HCT116 (cell line): Measurements from ENCODE around the gene ERC1. TPM values are rescaled to one million over a fixed set of nuclear protein-coding genes. Genes with fewer than 3 reads are reported as not detected.

Experiments
- ATAC-seq: fragments of 200-7000 bp; cut with Tn5 transposase; 2 replicates; pipeline ENCODE4 v1.9.1; 2020; ENCODE audit warnings: mild to moderate bottlenecking, moderate library complexity
- BruUV-seq: library from RNA; stranded (reverse); fragments of 400-500 nt; replicated peaks from 2 replicates; lab custom pipeline; 2021; lab: Mats Ljungman, UMichigan
- CTCF ChIA-PET: fragments of 300-600 bp; sonication (Branson Sonifier 250); formaldehyde crosslinking; loops from one replicate; lab custom pipeline; 2021; ENCODE audit warnings: antibody characterized with exemption; lab: Charles Lee
- POLR2A ChIA-PET: fragments of 300-600, 350-600 bp; sonication (Branson Sonifier 250); formaldehyde crosslinking; loops from one replicate; lab custom pipeline; 2021; ENCODE audit warnings: antibody characterized with exemption; lab: Charles Lee
- RAD21 ChIA-PET, 2 experiments: fragments of 300-600 bp; sonication (Branson Sonifier 250); formaldehyde crosslinking; loops; one replicate each; lab custom pipeline; 2023; ENCODE audit warnings: low total read pairs in 2 of 2; ENCODE audit not compliant: uncharacterized antibody in 2 of 2, unreplicated experiment in 2 of 2, low non-redundant PET in 1 of 2; lab: Charles Lee
- DNase-seq: peaks from one replicate; pipeline ENCODE4 v3.0.0-alpha.2; 2010; ENCODE audit warnings: low read depth, low spot score
- H2AFZ ChIP-seq: fragments of 200-600 bp; shearing (Covaris generic), sonication (generic); 2 replicates; pipeline ENCODE4 v1.6.1; 2017; ENCODE audit warnings: low read depth, mixed run types, mixed read lengths, antibody characterized with exemption, low read length; ENCODE audit not compliant: poor library complexity, severe bottlenecking
- H3K27ac ChIP-seq: 2 replicates; pipeline ENCODE4 v1.5.1; 2012; ENCODE audit warnings: low read depth, low read length
- H3K27me3 ChIP-seq: fragments of 200-600 bp; sonication (generic); 2 replicates; pipeline ENCODE4 v1.6.1; 2016; ENCODE audit warnings: mixed run types, low read length, mixed read lengths; ENCODE audit not compliant: insufficient read depth
- H3K36me3 ChIP-seq, 2 experiments: fragments of 200-500 bp in 1 of 2; fragments of 200-600 bp in 1 of 2; sonication (Bioruptor generic) in 1 of 2; sonication (generic) in 1 of 2; 2 replicates each; pipeline versions ENCODE4 v1.5.1 to v1.6.1; 2014 to 2016; ENCODE audit warnings: low read length in 2 of 2, inconsistent platforms in 1 of 2, mixed read lengths in 1 of 2, mixed run types in 1 of 2; ENCODE audit not compliant: insufficient read depth in 2 of 2, control insufficient read depth in 1 of 2
- H3K4me1 ChIP-seq, 2 experiments: fragments of 200-600 bp in 1 of 2; sonication (generic) in 1 of 2; 2 replicates each; pipeline versions ENCODE4 v1.5.1 to v1.6.1; 2012 to 2017; ENCODE audit warnings: low read length in 2 of 2, inconsistent platforms in 1 of 2, mild to moderate bottlenecking in 1 of 2, mixed read lengths in 1 of 2, mixed run types in 1 of 2, moderate library complexity in 1 of 2; ENCODE audit not compliant: insufficient read depth in 2 of 2, control insufficient read depth in 1 of 2
- H3K4me2 ChIP-seq: fragments of 200-600 bp; sonication (generic); 2 replicates; pipeline ENCODE4 v1.6.1; 2017; ENCODE audit warnings: mixed run types, low read length, mixed read lengths
- H3K4me3 ChIP-seq, 2 experiments: fragments of 200-600 bp in 1 of 2; sonication (generic) in 1 of 2; replicated peaks in 1 of 2; 2 replicates each; pipeline ENCODE4 v1.5.1; 2011 to 2016; ENCODE audit warnings: low read length in 2 of 2, control low read depth in 1 of 2, low read depth in 1 of 2, mild to moderate bottlenecking in 1 of 2, mixed read lengths in 1 of 2, mixed run types in 1 of 2
- H3K79me2 ChIP-seq: fragments of 200-600 bp; sonication (generic); 2 replicates; pipeline ENCODE4 v1.6.1; 2017; ENCODE audit warnings: mild to moderate bottlenecking, mixed run types, low read length, moderate library complexity, mixed read lengths; ENCODE audit not compliant: insufficient read depth
- H3K9ac ChIP-seq: fragments of 200-600 bp; sonication (generic); 2 replicates; pipeline ENCODE4 v1.6.1; 2016; ENCODE audit warnings: low read length, mixed read lengths
- H3K9me2 ChIP-seq: fragments of 200-600 bp; sonication (generic), shearing (Covaris generic); 2 replicates; pipeline ENCODE4 v1.6.1; 2017; ENCODE audit warnings: mixed run types, mild to moderate bottlenecking, moderate library complexity; ENCODE audit not compliant: insufficient read depth
- H3K9me3 ChIP-seq, 2 experiments: fragments of 200-500 bp in 1 of 2; fragments of 200-600 bp in 1 of 2; sonication (Bioruptor generic) in 1 of 2; sonication (generic) in 1 of 2; 2 replicates each; pipeline ENCODE4 v1.6.1; 2014 to 2017; ENCODE audit warnings: low read length in 2 of 2, mixed read lengths in 2 of 2, inconsistent platforms in 1 of 2, low read depth in 1 of 2, mild to moderate bottlenecking in 1 of 2, mixed run types in 1 of 2, moderate library complexity in 1 of 2; ENCODE audit not compliant: control insufficient read depth in 1 of 2, insufficient read depth in 1 of 2
- H4K20me1 ChIP-seq: fragments of 200-600 bp; sonication (generic), shearing (Covaris generic); 2 replicates; pipeline ENCODE4 v1.6.1; 2017; ENCODE audit warnings: mixed run types, mild to moderate bottlenecking, moderate library complexity; ENCODE audit not compliant: insufficient read depth
- ATF3 ChIP-seq: IDR thresholded peaks from 2 replicates; pipeline ENCODE4 v1.6.1; 2012
- CBX3 ChIP-seq: IDR thresholded peaks from 2 replicates; pipeline ENCODE4 v1.6.1; 2012; ENCODE audit warnings: low read depth
- CTCF ChIP-seq, 3 experiments: fragments of 200-600 bp in 1 of 3; sonication (generic) in 1 of 3; IDR thresholded peaks in 2 of 3; conservative IDR thresholded peaks in 1 of 3; 2 replicates each; pipeline ENCODE4 v1.5.1; 2012 to 2017; ENCODE audit warnings: low read depth in 2 of 3, low read length in 2 of 3, antibody characterized with exemption in 1 of 3, borderline replicate concordance in 1 of 3, control low read depth in 1 of 3, mild to moderate bottlenecking in 1 of 3, mixed read lengths in 1 of 3, mixed run types in 1 of 3, moderate library complexity in 1 of 3; ENCODE audit not compliant: insufficient read depth in 1 of 3
- EGR1 ChIP-seq: IDR thresholded peaks from 2 replicates; pipeline ENCODE4 v1.6.1; 2012; ENCODE audit warnings: low read depth
- ELF1 ChIP-seq: IDR thresholded peaks from 2 replicates; pipeline ENCODE4 v1.6.1; 2012; ENCODE audit warnings: low read depth, borderline replicate concordance
- EZH2 ChIP-seq: fragments of 200-600 bp; sonication (generic); IDR thresholded peaks from 2 replicates; pipeline ENCODE4 v1.6.1; 2017; ENCODE audit warnings: antibody characterized with exemption, mixed run types
- EZH2phosphoT487 ChIP-seq: fragments of 200-600 bp; IDR thresholded peaks from 2 replicates; pipeline ENCODE4 v1.6.1; 2018; ENCODE audit warnings: antibody characterized with exemption, borderline replicate concordance
- MAX ChIP-seq: IDR thresholded peaks from 2 replicates; pipeline ENCODE4 v1.6.1; 2012
- POLR2AphosphoS5 ChIP-seq: IDR thresholded peaks from 2 replicates; pipeline ENCODE4 v1.6.1; 2011; ENCODE audit warnings: mild to moderate bottlenecking, low read depth, low read length, moderate library complexity
- SP1 ChIP-seq: IDR thresholded peaks from 2 replicates; pipeline ENCODE4 v1.6.1; 2012; ENCODE audit warnings: low read depth
- TCF7L2 ChIP-seq: IDR thresholded peaks from 2 replicates; pipeline ENCODE4 v1.7.0; 2011; ENCODE audit warnings: borderline replicate concordance, inconsistent platforms; ENCODE audit not compliant: insufficient read depth, insufficient read length; ENCODE audit errors: extremely low read depth
- YY1 ChIP-seq: IDR thresholded peaks from 2 replicates; pipeline ENCODE4 v1.6.1; 2011; ENCODE audit warnings: low read length, low read depth, moderate library complexity, mild to moderate bottlenecking; ENCODE audit not compliant: insufficient replicate concordance; ENCODE audit errors: extremely low read depth
- ZBTB33 ChIP-seq: IDR thresholded peaks from 2 replicates; pipeline ENCODE4 v1.6.1; 2011; ENCODE audit warnings: mild to moderate bottlenecking, low read length, moderate library complexity; ENCODE audit not compliant: insufficient replicate concordance; ENCODE audit errors: extremely low read depth
- ZFX ChIP-seq: fragments of 450-650 bp; IDR thresholded peaks from 2 replicates; pipeline ENCODE4 v1.6.1; 2017
- intact Hi-C: fragments of 100-400 bp; cut with micrococcal nuclease; formaldehyde crosslinking; loops from 2 replicates; pipeline ENCODE4 v1.10.0; 2022
- total RNA-seq: library from RNA; stranded (reverse); gene quantifications from one replicate; pipeline ENCODE4 v1.2.1, GENCODE V29; 2021; ENCODE audit not compliant: unreplicated experiment
- TF ChIP-seq, protein P1 (sequence below): IDR thresholded peaks from 2 replicates; pipeline ENCODE4 v1.6.1; 2012; ENCODE audit warnings: low read depth

ERC1 gene
- total RNA-seq, 1 experiment from 2014 or later: 41.9 TPM

DNA sequence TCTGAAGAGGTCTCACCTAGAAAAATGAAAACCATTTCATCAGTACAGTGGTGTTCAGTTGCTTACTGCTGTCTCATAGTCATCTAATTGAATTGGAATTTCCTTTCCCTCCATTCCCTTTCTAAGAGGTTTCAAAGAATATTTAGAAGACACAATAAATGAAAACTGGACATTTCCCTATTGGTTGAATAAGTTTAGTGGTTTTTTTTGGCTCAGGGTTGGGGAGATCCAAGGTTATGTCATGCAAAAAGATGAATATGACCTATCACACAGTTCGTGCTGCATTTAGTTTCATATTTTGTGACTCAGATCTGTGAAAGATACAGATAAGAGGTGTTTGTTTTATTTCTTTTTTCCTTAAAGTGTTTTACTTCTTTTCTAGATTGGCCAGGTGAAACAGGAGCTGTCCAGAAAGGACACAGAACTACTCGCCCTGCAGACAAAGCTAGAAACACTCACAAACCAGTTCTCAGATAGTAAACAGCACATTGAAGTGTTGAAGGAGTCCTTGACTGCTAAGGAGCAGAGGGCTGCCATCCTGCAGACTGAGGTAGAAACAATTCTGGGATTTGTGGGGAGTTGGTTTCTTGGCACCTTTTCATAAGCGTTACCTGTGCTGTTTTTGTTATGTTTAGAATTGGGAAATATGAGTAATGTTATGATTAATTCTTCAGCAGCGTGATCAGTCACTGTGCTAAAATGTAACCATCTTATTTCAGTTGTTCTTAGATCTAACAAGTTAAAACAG lies 124.6 kb downstream of the ERC1 start (continued):
- TF ChIP-seq POLR2AphosphoS5 (no peak), MAX (peak; percentile 39; the same call in 1 of the 2 replicates), ELF1 (no peak), TCF7L2 (no peak)

DNA sequence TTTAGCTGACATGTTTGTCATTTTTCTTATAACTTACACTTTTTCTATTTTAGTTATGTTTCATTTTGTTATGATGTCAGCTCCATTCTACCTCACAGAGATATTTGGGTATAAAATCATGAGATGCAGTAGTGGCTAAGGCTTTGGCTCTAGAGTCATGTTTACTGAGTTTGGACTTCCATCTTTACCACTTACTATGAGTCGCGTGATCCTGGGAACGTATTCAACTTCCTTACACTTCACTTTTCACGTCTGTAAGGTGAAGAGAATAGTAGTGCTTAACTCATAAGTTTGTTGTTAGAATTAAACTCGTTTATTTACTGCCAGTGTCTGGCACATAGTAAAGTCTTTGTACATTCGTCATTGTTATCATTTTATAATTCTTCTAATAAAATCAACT lies 126.3 kb downstream of the ERC1 start:
- H3K27ac ChIP-seq: no peak overlapping the region
- POLR2A ChIA-PET: interaction anchor here (1.1 kb wide), 1 partner anchor 466 kb away, joined by 8 read pairs; no protein-coding TSS in a partner anchor
- intact Hi-C loops: loop anchor here (5.0 kb wide), 1 partner anchor 545 kb away; no protein-coding TSS in a partner anchor
- no peak for TF ChIP-seq EZH2phosphoT487
- no peak for TF ChIP-seq EGR1
- no peak for TF ChIP-seq EZH2
- no peak for TF ChIP-seq ZBTB33
- TF ChIP-seq, protein P1, sequence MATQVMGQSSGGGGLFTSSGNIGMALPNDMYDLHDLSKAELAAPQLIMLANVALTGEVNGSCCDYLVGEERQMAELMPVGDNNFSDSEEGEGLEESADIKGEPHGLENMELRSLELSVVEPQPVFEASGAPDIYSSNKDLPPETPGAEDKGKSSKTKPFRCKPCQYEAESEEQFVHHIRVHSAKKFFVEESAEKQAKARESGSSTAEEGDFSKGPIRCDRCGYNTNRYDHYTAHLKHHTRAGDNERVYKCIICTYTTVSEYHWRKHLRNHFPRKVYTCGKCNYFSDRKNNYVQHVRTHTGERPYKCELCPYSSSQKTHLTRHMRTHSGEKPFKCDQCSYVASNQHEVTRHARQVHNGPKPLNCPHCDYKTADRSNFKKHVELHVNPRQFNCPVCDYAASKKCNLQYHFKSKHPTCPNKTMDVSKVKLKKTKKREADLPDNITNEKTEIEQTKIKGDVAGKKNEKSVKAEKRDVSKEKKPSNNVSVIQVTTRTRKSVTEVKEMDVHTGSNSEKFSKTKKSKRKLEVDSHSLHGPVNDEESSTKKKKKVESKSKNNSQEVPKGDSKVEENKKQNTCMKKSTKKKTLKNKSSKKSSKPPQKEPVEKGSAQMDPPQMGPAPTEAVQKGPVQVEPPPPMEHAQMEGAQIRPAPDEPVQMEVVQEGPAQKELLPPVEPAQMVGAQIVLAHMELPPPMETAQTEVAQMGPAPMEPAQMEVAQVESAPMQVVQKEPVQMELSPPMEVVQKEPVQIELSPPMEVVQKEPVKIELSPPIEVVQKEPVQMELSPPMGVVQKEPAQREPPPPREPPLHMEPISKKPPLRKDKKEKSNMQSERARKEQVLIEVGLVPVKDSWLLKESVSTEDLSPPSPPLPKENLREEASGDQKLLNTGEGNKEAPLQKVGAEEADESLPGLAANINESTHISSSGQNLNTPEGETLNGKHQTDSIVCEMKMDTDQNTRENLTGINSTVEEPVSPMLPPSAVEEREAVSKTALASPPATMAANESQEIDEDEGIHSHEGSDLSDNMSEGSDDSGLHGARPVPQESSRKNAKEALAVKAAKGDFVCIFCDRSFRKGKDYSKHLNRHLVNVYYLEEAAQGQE: no peak
- TF ChIP-seq ATF3: no peak
- no peak for TF ChIP-seq CTCF (IDR thresholded peaks at IDR 0.05 in 2 of 3, conservative IDR thresholded peaks at IDR 0.05 in 1 of 3; ENCODE audit: borderline replicate concordance in 1 of 3, insufficient read depth in 1 of 3, low read depth in 2 of 3, low read length in 2 of 3)
- no peak for TF ChIP-seq YY1
- no peak for TF ChIP-seq ZFX
- TF ChIP-seq SP1: no peak
- TF ChIP-seq CBX3: no peak

More for the DNA sequence above, 126.3 kb downstream of the ERC1 start:
- ChIA-PET CTCF (interaction anchor here (0.6 to 3.6 kb wide), 42 partner anchors 9 to 823 kb away, joined by 3 to 180 read pairs (median 5); partner anchors contain the start of genes RAD52 and WNT5B), RAD21 (interaction anchor here (0.6 to 1.7 kb wide), 13 partner anchors 13 to 488 kb away, joined by 3 to 23 read pairs (median 4); no protein-coding TSS in a partner anchor)
- Histone ChIP-seq H3K4me2 (no peak overlapping the region), H3K9me3 (no peaks in the 10 kb centered on the region), H2AFZ (no peak overlapping the region), H3K4me3 (no peak overlapping the region), H3K9me2 (no peaks in the 10 kb centered on the region), H3K36me3 (no peaks in the 10 kb centered on the region), H3K79me2 (no peaks in the 10 kb centered on the region), H4K20me1 (0 out of 2 replicates have a peak, but pooled peaks cover 3% of the 10 kb centered on the region), H3K27me3 (no peaks in the 10 kb centered on the region), H3K9ac (no peak overlapping the region), H3K4me1 (peaks cover 17 to 23% of the 10 kb centered on the region in 2 experiments)
- BruUV-seq: no TSS peak
- ATAC-seq: no peak
- no peak for DNase-seq
